K562 (cell line): Measurements from ENCODE around the gene MRPL2. TPM values are rescaled to one million over a fixed set of nuclear protein-coding genes. Genes with fewer than 3 reads are reported as not detected.
A peak's percentile ranks its signal among the peaks of the same experiment; 100 is the strongest.

Experiments
- DIDO1 ChIP-seq: fragments of 450-650 bp; IDR thresholded peaks from 2 replicates; pipeline ENCODE4 v1.6.1; 2016; ENCODE audit warnings: low read depth, missing biosample characterization, missing genetic modification characterization
- FOXK2 ChIP-seq, 2 experiments: fragments of 450-650 bp; IDR thresholded peaks in 1 of 2; conservative IDR thresholded peaks in 1 of 2; 2 replicates each; pipeline ENCODE4 v1.6.1; 2016; ENCODE audit warnings: low read depth in 2 of 2, mild to moderate bottlenecking in 1 of 2
- HLTF ChIP-seq: fragments of 450-650 bp; IDR thresholded peaks from 2 replicates; pipeline ENCODE4 v1.6.1; 2016
- RBM17 ChIP-seq: fragments of 200-400 bp; formaldehyde crosslinking; IDR thresholded peaks from 2 replicates; pipeline ENCODE4 v1.6.1; 2017; ENCODE audit warnings: low read depth, mild to moderate bottlenecking, low read length, borderline replicate concordance
- SOX6 ChIP-seq: fragments of 450-650 bp; IDR thresholded peaks from 2 replicates; pipeline ENCODE4 v1.6.1; 2014; ENCODE audit warnings: mild to moderate bottlenecking
- SRSF9 ChIP-seq: fragments of 200-400 bp; formaldehyde crosslinking; IDR thresholded peaks from 2 replicates; pipeline ENCODE4 v1.6.1; 2017; ENCODE audit warnings: low read depth, low read length, borderline replicate concordance
- ZC3H4 ChIP-seq: sonication (generic); formaldehyde crosslinking; IDR thresholded peaks from 2 replicates; pipeline ENCODE4 v1.9.0; 2021; ENCODE audit warnings: missing genetic modification reagents, borderline replicate concordance
- ZFP30 ChIP-seq: fragments of 250-450 bp; sonication (Bioruptor Pico); IDR thresholded peaks from 2 replicates; pipeline ENCODE4 v1.8.0; 2022; ENCODE audit warnings: moderate library complexity, mild to moderate bottlenecking, inconsistent platforms, borderline replicate concordance
- ZNF282 ChIP-seq: sonication (generic); formaldehyde crosslinking; IDR thresholded peaks from 2 replicates; pipeline ENCODE4 v1.8.1; 2023; ENCODE audit warnings: missing genetic modification reagents
- ZNF431 ChIP-seq: sonication (generic); formaldehyde crosslinking; IDR thresholded peaks from 2 replicates; pipeline ENCODE4 v1.8.0; 2022; ENCODE audit warnings: mild to moderate bottlenecking, missing genetic modification reagents
- ZNF583 ChIP-seq: fragments of 250-450 bp; sonication (Bioruptor Pico); IDR thresholded peaks from 2 replicates; pipeline ENCODE4 v1.4.0; 2020
- polyA plus RNA-seq, 8 experiments: library from polyadenylated mRNA; depleted of rRNA in 4 of 8; stranded (reverse) in 5 of 8; unstranded in 3 of 8; fragments of >200 nt; fragmentation: Nextera tagmentation in 2 of 8; fragmentation: Illumina TruSeq in 1 of 8; extraction: Ambion mirVana in 2 of 8; extraction: Trizol in 1 of 8; gene quantifications; 2 replicates each; pipeline versions ENCODE4 v1.2.1 to v1.2.3, GENCODE V29; 2011 to 2014; ENCODE audit warnings: inconsistent platforms in 1 of 8, missing spikeins in 1 of 8
- total RNA-seq, 7 experiments: library from RNA; depleted of rRNA in 6 of 7; stranded (reverse); fragments of >200 nt in 6 of 7; fragmentation: Illumina TruSeq in 2 of 7; extraction: Trizol in 2 of 7; gene quantifications; 2 replicates each; pipeline versions ENCODE4 v1.2.1 to v1.2.3, GENCODE V29; 2011 to 2021; ENCODE audit warnings: low replicate concordance in 1 of 7
- TF ChIP-seq, protein P1 (sequence below): fragments of 200-800 bp; sonication (Bioruptor generic); IDR thresholded peaks from 2 replicates; pipeline ENCODE4 v1.6.1; 2016; ENCODE audit warnings: missing genetic modification characterization, missing compliant biosample characterization
- TF ChIP-seq, protein P2 (sequence below): fragments of 250-450 bp; sonication (Bioruptor Pico); IDR thresholded peaks from 2 replicates; pipeline ENCODE4 v1.9.0; 2021; ENCODE audit warnings: mild to moderate bottlenecking
- TF ChIP-seq, protein P3 (sequence below): sonication (generic); formaldehyde crosslinking; IDR thresholded peaks from 2 replicates; pipeline ENCODE4 v1.8.1; 2023; ENCODE audit warnings: mild to moderate bottlenecking, missing genetic modification reagents
- TF ChIP-seq, protein P4 (sequence below): sonication (generic); formaldehyde crosslinking; IDR thresholded peaks from 2 replicates; pipeline ENCODE4 v1.8.0; 2022; ENCODE audit warnings: missing genetic modification reagents, mild to moderate bottlenecking, moderate library complexity, borderline replicate concordance
- TF ChIP-seq, protein P5 (sequence below): sonication (generic); formaldehyde crosslinking; IDR thresholded peaks from 2 replicates; pipeline ENCODE4 v1.8.0; 2023; ENCODE audit warnings: mild to moderate bottlenecking, missing genetic modification reagents

MRPL2 gene
- total and polyA plus RNA-seq, 9 of the 15 experiments (the other 6 are each of a cell fraction or from before 2014, with no cell fraction given), result 63.1 to 262 (median 121) TPM

GRCh38 chr6:43021270-43022047, 37.8 kb downstream of the MRPL2 start, which contains the start of gene RRP36 (continued):
- TF ChIP-seq, protein P1, sequence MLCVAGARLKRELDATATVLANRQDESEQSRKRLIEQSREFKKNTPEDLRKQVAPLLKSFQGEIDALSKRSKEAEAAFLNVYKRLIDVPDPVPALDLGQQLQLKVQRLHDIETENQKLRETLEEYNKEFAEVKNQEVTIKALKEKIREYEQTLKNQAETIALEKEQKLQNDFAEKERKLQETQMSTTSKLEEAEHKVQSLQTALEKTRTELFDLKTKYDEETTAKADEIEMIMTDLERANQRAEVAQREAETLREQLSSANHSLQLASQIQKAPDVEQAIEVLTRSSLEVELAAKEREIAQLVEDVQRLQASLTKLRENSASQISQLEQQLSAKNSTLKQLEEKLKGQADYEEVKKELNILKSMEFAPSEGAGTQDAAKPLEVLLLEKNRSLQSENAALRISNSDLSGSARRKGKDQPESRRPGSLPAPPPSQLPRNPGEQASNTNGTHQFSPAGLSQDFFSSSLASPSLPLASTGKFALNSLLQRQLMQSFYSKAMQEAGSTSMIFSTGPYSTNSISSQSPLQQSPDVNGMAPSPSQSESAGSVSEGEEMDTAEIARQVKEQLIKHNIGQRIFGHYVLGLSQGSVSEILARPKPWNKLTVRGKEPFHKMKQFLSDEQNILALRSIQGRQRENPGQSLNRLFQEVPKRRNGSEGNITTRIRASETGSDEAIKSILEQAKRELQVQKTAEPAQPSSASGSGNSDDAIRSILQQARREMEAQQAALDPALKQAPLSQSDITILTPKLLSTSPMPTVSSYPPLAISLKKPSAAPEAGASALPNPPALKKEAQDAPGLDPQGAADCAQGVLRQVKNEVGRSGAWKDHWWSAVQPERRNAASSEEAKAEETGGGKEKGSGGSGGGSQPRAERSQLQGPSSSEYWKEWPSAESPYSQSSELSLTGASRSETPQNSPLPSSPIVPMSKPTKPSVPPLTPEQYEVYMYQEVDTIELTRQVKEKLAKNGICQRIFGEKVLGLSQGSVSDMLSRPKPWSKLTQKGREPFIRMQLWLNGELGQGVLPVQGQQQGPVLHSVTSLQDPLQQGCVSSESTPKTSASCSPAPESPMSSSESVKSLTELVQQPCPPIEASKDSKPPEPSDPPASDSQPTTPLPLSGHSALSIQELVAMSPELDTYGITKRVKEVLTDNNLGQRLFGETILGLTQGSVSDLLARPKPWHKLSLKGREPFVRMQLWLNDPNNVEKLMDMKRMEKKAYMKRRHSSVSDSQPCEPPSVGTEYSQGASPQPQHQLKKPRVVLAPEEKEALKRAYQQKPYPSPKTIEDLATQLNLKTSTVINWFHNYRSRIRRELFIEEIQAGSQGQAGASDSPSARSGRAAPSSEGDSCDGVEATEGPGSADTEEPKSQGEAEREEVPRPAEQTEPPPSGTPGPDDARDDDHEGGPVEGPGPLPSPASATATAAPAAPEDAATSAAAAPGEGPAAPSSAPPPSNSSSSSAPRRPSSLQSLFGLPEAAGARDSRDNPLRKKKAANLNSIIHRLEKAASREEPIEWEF, result no peak
- TF ChIP-seq HLTF (no peak), ZNF583 (no peak), DIDO1 (tag) (peak; percentile 59; the same call in 1 of the 2 replicates), SRSF9 (no peak), RBM17 (no peak), ZC3H4 (CRISPR knock-in tag) (no peak), ZFP30 (CRISPR knock-in tag) (no peak), ZNF431 (CRISPR knock-in tag) (no peak), FOXK2 (conservative IDR thresholded peaks at IDR 0.05 in 1 of 2, IDR thresholded peaks at IDR 0.05 in 1 of 2; ENCODE audit: low read depth in 2 of 2) (no peak), SOX6 (no peak; the same call in 1 of the 2 replicates), ZNF282 (CRISPR knock-in tag) (no peak)
- TF ChIP-seq, protein P2, sequence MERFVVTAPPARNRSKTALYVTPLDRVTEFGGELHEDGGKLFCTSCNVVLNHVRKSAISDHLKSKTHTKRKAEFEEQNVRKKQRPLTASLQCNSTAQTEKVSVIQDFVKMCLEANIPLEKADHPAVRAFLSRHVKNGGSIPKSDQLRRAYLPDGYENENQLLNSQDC, result no peak
- TF ChIP-seq, protein P3, sequence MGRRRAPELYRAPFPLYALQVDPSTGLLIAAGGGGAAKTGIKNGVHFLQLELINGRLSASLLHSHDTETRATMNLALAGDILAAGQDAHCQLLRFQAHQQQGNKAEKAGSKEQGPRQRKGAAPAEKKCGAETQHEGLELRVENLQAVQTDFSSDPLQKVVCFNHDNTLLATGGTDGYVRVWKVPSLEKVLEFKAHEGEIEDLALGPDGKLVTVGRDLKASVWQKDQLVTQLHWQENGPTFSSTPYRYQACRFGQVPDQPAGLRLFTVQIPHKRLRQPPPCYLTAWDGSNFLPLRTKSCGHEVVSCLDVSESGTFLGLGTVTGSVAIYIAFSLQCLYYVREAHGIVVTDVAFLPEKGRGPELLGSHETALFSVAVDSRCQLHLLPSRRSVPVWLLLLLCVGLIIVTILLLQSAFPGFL, result no peak
- TF ChIP-seq, protein P4, sequence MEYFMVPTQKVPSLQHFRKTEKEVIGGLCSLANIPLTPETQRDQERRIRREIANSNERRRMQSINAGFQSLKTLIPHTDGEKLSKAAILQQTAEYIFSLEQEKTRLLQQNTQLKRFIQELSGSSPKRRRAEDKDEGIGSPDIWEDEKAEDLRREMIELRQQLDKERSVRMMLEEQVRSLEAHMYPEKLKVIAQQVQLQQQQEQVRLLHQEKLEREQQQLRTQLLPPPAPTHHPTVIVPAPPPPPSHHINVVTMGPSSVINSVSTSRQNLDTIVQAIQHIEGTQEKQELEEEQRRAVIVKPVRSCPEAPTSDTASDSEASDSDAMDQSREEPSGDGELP (CRISPR knock-in tag), result peak; percentile 94
- TF ChIP-seq, protein P5, sequence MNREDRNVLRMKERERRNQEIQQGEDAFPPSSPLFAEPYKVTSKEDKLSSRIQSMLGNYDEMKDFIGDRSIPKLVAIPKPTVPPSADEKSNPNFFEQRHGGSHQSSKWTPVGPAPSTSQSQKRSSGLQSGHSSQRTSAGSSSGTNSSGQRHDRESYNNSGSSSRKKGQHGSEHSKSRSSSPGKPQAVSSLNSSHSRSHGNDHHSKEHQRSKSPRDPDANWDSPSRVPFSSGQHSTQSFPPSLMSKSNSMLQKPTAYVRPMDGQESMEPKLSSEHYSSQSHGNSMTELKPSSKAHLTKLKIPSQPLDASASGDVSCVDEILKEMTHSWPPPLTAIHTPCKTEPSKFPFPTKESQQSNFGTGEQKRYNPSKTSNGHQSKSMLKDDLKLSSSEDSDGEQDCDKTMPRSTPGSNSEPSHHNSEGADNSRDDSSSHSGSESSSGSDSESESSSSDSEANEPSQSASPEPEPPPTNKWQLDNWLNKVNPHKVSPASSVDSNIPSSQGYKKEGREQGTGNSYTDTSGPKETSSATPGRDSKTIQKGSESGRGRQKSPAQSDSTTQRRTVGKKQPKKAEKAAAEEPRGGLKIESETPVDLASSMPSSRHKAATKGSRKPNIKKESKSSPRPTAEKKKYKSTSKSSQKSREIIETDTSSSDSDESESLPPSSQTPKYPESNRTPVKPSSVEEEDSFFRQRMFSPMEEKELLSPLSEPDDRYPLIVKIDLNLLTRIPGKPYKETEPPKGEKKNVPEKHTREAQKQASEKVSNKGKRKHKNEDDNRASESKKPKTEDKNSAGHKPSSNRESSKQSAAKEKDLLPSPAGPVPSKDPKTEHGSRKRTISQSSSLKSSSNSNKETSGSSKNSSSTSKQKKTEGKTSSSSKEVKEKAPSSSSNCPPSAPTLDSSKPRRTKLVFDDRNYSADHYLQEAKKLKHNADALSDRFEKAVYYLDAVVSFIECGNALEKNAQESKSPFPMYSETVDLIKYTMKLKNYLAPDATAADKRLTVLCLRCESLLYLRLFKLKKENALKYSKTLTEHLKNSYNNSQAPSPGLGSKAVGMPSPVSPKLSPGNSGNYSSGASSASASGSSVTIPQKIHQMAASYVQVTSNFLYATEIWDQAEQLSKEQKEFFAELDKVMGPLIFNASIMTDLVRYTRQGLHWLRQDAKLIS (CRISPR knock-in tag), result no peak
